Measurements from ENCODE around the gene KRTAP3-3.

GRCh38 chr17:41001795-41002194 lies 7.8 kb upstream of the KRTAP3-3 start:
- TF ChIP-seq GATA3 (IDR thresholded peaks at IDR 0.05; ENCODE audit: low read depth, low read length) (no peak), GATA2 (IDR thresholded peaks at IDR 0.05; ENCODE audit: low read depth, low read length) (no peak)
